ENCODE results near the gene TBX2. TPM values are rescaled to one million over a fixed set of nuclear protein-coding genes. Genes with fewer than 3 reads are reported as not detected.

Gene TBX2
- total and polyA plus RNA-seq, 2 of the 13 experiments (the other 11 are each of a cell fraction or from before 2014, with no cell fraction given) = 2.8 to 15.3 TPM

DNA sequence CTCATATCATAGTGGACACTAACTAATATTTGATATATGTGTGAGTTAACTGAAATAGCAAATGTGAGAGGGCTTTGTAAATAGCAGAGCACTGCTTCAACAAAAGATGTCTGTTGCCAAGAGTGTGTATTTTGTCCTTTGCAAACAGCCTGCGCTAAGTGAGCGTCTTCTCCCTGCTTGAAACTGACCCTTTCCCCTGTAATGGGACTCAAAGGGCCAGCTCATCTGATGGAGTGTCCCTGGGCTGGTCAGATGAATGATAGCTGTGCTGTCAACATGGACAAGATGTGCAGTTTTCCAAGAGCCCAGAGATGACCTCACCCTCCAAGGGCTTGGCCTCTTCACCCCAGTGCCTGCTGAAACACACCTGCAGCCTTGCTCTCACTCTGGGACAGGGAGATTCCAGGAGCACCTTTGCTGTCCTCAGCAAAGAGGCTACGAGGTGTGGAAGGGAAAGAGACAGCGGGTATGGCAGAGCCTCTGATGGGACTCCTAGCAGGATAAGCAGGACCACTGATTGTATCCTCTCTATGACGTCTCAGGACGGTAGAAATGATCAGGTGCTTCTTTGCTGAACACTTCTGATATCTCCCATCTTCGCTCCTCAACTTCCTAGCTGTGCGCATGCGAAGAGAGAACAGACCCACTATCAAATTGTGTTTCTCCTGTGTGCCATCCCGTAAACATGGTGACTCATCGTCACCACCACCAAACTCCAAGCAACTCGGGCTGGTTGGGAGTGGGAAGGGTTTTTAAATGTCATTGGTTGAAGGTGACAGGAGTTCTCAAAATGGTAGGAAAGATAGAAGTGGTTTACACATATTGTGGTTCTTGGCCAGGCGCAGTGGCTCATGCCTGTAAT, 35.8 kb upstream of the TBX2 start (continued):
- TF ChIP-seq MAF1 (CRISPR knock-in tag; IDR thresholded peaks at IDR 0.05; ENCODE audit: borderline replicate concordance) (no peak), ZNF20 (CRISPR knock-in tag; IDR thresholded peaks at IDR 0.05) (no peak), ZNF737 (CRISPR knock-in tag; IDR thresholded peaks at IDR 0.05; ENCODE audit: borderline replicate concordance) (no peak), ZNF251 (CRISPR knock-in tag; IDR thresholded peaks at IDR 0.05) (no peak), SMC3 (IDR thresholded peaks at IDR 0.05; ENCODE audit: low read length) (no peak), PHF8 (CRISPR knock-in tag; IDR thresholded peaks at IDR 0.05) (no peak; the same call in 1 of the 2 replicates), EZH2 (conservative IDR thresholded peaks at IDR 0.05; ENCODE audit: low read depth, low read length) (no peak), JUNB (CRISPR knock-in tag; IDR thresholded peaks at IDR 0.05; ENCODE audit: borderline replicate concordance) (peak; percentile 10; the same call in 1 of the 2 replicates), ZNF350 (CRISPR knock-in tag; IDR thresholded peaks at IDR 0.05; ENCODE audit: borderline replicate concordance, low read depth) (0 out of 2 replicates have a peak, but pooled peaks have one; percentile 51), ZKSCAN8 (CRISPR knock-in tag; IDR thresholded peaks at IDR 0.05; ENCODE audit: borderline replicate concordance) (0 out of 2 replicates have a peak, but pooled peaks have one; percentile 70)
- TF ChIP-seq, protein P1, sequence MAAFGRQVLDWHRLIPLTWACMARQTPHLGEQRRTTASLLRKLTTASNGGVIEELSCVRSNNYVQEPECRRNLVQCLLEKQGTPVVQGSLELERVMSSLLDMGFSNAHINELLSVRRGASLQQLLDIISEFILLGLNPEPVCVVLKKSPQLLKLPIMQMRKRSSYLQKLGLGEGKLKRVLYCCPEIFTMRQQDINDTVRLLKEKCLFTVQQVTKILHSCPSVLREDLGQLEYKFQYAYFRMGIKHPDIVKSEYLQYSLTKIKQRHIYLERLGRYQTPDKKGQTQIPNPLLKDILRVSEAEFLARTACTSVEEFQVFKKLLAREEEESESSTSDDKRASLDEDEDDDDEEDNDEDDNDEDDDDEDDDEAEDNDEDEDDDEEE (CRISPR knock-in tag; IDR thresholded peaks at IDR 0.05) = no peak
- TF ChIP-seq, protein P2, sequence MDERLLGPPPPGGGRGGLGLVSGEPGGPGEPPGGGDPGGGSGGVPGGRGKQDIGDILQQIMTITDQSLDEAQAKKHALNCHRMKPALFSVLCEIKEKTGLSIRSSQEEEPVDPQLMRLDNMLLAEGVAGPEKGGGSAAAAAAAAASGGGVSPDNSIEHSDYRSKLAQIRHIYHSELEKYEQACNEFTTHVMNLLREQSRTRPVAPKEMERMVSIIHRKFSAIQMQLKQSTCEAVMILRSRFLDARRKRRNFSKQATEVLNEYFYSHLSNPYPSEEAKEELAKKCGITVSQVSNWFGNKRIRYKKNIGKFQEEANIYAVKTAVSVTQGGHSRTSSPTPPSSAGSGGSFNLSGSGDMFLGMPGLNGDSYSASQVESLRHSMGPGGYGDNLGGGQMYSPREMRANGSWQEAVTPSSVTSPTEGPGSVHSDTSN (CRISPR knock-in tag; IDR thresholded peaks at IDR 0.05) = 0 out of 2 replicates have a peak, but pooled peaks have one; percentile 23
- TF ChIP-seq, protein P3, sequence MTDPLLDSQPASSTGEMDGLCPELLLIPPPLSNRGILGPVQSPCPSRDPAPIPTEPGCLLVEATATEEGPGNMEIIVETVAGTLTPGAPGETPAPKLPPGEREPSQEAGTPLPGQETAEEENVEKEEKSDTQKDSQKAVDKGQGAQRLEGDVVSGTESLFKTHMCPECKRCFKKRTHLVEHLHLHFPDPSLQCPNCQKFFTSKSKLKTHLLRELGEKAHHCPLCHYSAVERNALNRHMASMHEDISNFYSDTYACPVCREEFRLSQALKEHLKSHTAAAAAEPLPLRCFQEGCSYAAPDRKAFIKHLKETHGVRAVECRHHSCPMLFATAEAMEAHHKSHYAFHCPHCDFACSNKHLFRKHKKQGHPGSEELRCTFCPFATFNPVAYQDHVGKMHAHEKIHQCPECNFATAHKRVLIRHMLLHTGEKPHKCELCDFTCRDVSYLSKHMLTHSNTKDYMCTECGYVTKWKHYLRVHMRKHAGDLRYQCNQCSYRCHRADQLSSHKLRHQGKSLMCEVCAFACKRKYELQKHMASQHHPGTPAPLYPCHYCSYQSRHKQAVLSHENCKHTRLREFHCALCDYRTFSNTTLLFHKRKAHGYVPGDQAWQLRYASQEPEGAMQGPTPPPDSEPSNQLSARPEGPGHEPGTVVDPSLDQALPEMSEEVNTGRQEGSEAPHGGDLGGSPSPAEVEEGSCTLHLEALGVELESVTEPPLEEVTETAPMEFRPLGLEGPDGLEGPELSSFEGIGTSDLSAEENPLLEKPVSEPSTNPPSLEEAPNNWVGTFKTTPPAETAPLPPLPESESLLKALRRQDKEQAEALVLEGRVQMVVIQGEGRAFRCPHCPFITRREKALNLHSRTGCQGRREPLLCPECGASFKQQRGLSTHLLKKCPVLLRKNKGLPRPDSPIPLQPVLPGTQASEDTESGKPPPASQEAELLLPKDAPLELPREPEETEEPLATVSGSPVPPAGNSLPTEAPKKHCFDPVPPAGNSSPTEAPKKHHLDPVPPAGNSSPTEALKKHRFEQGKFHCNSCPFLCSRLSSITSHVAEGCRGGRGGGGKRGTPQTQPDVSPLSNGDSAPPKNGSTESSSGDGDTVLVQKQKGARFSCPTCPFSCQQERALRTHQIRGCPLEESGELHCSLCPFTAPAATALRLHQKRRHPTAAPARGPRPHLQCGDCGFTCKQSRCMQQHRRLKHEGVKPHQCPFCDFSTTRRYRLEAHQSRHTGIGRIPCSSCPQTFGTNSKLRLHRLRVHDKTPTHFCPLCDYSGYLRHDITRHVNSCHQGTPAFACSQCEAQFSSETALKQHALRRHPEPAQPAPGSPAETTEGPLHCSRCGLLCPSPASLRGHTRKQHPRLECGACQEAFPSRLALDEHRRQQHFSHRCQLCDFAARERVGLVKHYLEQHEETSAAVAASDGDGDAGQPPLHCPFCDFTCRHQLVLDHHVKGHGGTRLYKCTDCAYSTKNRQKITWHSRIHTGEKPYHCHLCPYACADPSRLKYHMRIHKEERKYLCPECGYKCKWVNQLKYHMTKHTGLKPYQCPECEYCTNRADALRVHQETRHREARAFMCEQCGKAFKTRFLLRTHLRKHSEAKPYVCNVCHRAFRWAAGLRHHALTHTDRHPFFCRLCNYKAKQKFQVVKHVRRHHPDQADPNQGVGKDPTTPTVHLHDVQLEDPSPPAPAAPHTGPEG (CRISPR knock-in tag; IDR thresholded peaks at IDR 0.05) = no peak
- TF ChIP-seq, protein P4, sequence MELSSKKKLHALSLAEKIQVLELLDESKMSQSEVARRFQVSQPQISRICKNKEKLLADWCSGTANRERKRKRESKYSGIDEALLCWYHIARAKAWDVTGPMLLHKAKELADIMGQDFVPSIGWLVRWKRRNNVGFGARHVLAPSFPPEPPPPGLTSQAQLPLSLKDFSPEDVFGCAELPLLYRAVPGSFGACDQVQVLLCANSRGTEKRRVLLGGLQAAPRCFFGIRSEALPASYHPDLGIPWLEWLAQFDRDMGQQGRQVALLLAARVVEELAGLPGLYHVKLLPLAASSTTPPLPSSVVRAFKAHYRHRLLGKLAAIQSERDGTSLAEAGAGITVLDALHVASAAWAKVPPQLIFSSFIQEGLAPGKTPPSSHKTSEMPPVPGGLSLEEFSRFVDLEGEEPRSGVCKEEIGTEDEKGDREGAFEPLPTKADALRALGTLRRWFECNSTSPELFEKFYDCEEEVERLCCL (CRISPR knock-in tag; IDR thresholded peaks at IDR 0.05; ENCODE audit: borderline replicate concordance) = no peak
- TF ChIP-seq, protein P5, sequence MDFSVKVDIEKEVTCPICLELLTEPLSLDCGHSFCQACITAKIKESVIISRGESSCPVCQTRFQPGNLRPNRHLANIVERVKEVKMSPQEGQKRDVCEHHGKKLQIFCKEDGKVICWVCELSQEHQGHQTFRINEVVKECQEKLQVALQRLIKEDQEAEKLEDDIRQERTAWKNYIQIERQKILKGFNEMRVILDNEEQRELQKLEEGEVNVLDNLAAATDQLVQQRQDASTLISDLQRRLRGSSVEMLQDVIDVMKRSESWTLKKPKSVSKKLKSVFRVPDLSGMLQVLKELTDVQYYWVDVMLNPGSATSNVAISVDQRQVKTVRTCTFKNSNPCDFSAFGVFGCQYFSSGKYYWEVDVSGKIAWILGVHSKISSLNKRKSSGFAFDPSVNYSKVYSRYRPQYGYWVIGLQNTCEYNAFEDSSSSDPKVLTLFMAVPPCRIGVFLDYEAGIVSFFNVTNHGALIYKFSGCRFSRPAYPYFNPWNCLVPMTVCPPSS (IDR thresholded peaks at IDR 0.05) = no peak
- TF ChIP-seq, protein P6, sequence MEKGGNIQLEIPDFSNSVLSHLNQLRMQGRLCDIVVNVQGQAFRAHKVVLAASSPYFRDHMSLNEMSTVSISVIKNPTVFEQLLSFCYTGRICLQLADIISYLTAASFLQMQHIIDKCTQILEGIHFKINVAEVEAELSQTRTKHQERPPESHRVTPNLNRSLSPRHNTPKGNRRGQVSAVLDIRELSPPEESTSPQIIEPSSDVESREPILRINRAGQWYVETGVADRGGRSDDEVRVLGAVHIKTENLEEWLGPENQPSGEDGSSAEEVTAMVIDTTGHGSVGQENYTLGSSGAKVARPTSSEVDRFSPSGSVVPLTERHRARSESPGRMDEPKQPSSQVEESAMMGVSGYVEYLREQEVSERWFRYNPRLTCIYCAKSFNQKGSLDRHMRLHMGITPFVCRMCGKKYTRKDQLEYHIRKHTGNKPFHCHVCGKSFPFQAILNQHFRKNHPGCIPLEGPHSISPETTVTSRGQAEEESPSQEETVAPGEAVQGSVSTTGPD (CRISPR knock-in tag; IDR thresholded peaks at IDR 0.05) = no peak
